Chondrocyte (in vitro differentiated cells): ENCODE data around the gene P2RY11. TPM values are rescaled to one million over a fixed set of nuclear protein-coding genes. Genes with fewer than 3 reads are reported as not detected.

Source experiments
- DNase-seq: peaks from one replicate; pipeline ENCODE4 v3.0.0; 2021; ENCODE audit warnings: mixed read lengths, low spot score
- H3K27ac Mint-ChIP-seq: one replicate; pipeline ENCODE4 v1.8.0; 2021; ENCODE audit warnings: mild to moderate bottlenecking, moderate library complexity, mixed read lengths; ENCODE audit not compliant: unreplicated experiment
- H3K27me3 Mint-ChIP-seq: 2 replicates; pipeline ENCODE4 v1.8.0; 2021; ENCODE audit warnings: low read depth, mixed read lengths
- H3K36me3 Mint-ChIP-seq: 2 replicates; pipeline ENCODE4 v1.8.0; 2021; ENCODE audit warnings: low read depth, mixed read lengths
- H3K4me1 Mint-ChIP-seq: 2 replicates; pipeline ENCODE4 v1.8.0; 2021; ENCODE audit warnings: low read depth, mild to moderate bottlenecking, mixed read lengths
- H3K4me3 Mint-ChIP-seq: one replicate; pipeline ENCODE4 v1.8.0; 2021; ENCODE audit warnings: mild to moderate bottlenecking, moderate library complexity, mixed read lengths; ENCODE audit not compliant: unreplicated experiment
- H3K9me3 Mint-ChIP-seq: 2 replicates; pipeline ENCODE4 v1.8.0; 2021; ENCODE audit warnings: low read depth, mixed read lengths
- CTCF ChIP-seq: fragments of 200-600 bp; sonication (generic); IDR thresholded peaks from 2 replicates; pipeline ENCODE4 v1.5.0; 2021; ENCODE audit warnings: antibody characterized with exemption, mild to moderate bottlenecking, moderate library complexity
- total RNA-seq: library from RNA; stranded (reverse); gene quantifications from 3 replicates; pipeline ENCODE4 v1.2.1, GENCODE V29; 2021

The P2RY11 gene
- total RNA-seq, 1 donor from 2014 or later, result 13.5 TPM

GRCh38 chr19:10143681-10144080 lies 32.2 kb downstream of the P2RY11 start:
- Mint-ChIP-seq H3K4me1 (no peaks in the 10 kb centered on the region), H3K9me3 (no peaks in the 10 kb centered on the region), H3K4me3 (no peak overlapping the region), H3K36me3 (peaks cover 28% of the 10 kb centered on the region), H3K27ac (no peak overlapping the region), H3K27me3 (no peaks in the 10 kb centered on the region)
- TF ChIP-seq CTCF, result no peak
- no peak for DNase-seq

GRCh38 chr19:10144361-10144760 lies 32.9 kb downstream of the P2RY11 start:
- no peak overlapping the region for H3K4me3 Mint-ChIP-seq
- no peaks in the 10 kb centered on the region for H3K4me1 Mint-ChIP-seq
- no peaks in the 10 kb centered on the region for H3K27me3 Mint-ChIP-seq
- H3K36me3 Mint-ChIP-seq, result peaks cover 30% of the 10 kb centered on the region
- H3K9me3 Mint-ChIP-seq, result no peaks in the 10 kb centered on the region
- TF ChIP-seq CTCF, result no peak
- DNase-seq, result no peak
- H3K27ac Mint-ChIP-seq, result no peak overlapping the region

- DNase-seq, result no peak
- Mint-ChIP-seq H3K4me1 (no peaks in the 10 kb centered on the region), H3K4me3 (no peak overlapping the region), H3K27ac (no peak overlapping the region), H3K9me3 (no peaks in the 10 kb centered on the region), H3K36me3 (peaks cover 30% of the 10 kb centered on the region), H3K27me3 (no peaks in the 10 kb centered on the region)
- no peak for TF ChIP-seq CTCF
Observed at GRCh38 chr19:10145031-10145430, 33.5 kb downstream of the P2RY11 start.

GRCh38 chr19:10146142-10146541 lies 34.6 kb downstream of the P2RY11 start:
- H3K4me3 Mint-ChIP-seq, result no peak overlapping the region

GRCh38 chr19:10149427-10149826 lies 37.9 kb downstream of the P2RY11 start:
- H3K36me3 Mint-ChIP-seq, result peaks cover 39% of the 10 kb centered on the region
- no peaks in the 10 kb centered on the region for H3K9me3 Mint-ChIP-seq
- TF ChIP-seq CTCF, result no peak
- H3K4me3 Mint-ChIP-seq, result no peak overlapping the region
- H3K4me1 Mint-ChIP-seq, result no peaks in the 10 kb centered on the region
- no peak overlapping the region for H3K27ac Mint-ChIP-seq
- no peak for DNase-seq
- H3K27me3 Mint-ChIP-seq, result no peaks in the 10 kb centered on the region

More at GRCh38 chr19:10146142-10146541, 34.6 kb downstream of the P2RY11 start:
- TF ChIP-seq CTCF, result no peak
- no peak for DNase-seq
- Mint-ChIP-seq H3K27me3 (no peaks in the 10 kb centered on the region), H3K4me1 (no peaks in the 10 kb centered on the region), H3K27ac (no peak overlapping the region), H3K9me3 (no peaks in the 10 kb centered on the region), H3K36me3 (peaks cover 31% of the 10 kb centered on the region)
